Adrenal gland (tissue), 5 donors: ENCODE data around the gene ZNF618.

Experiments
- POLR2A ChIP-seq, 2 donors: fragments of 450-650 bp; IDR thresholded peaks; one replicate each; pipeline ENCODE4 v1.6.1; 2017; ENCODE audit warnings: antibody characterized with exemption in 2 of 2, mild to moderate bottlenecking in 2 of 2, moderate library complexity in 1 of 2
- TF ChIP-seq, protein P1 (sequence below), 6 experiments: fragments of 450-650 bp in 4 of 6; fragments of 200-600 bp in 2 of 6; sonication (generic) in 1 of 6; IDR thresholded peaks; 1 replicate in 5 of 6; 2 replicates in 1 of 6; pipeline versions ENCODE4 v1.5.1 to v1.8.0; 2016 to 2021; ENCODE audit warnings: antibody characterized with exemption in 6 of 6, mild to moderate bottlenecking in 2 of 6, moderate library complexity in 1 of 6
- donor health status: DM: no; HTN: no; CAD: no.

- TF ChIP-seq POLR2A (IDR thresholded peaks at IDR 0.05): no peak
- TF ChIP-seq, protein P1, sequence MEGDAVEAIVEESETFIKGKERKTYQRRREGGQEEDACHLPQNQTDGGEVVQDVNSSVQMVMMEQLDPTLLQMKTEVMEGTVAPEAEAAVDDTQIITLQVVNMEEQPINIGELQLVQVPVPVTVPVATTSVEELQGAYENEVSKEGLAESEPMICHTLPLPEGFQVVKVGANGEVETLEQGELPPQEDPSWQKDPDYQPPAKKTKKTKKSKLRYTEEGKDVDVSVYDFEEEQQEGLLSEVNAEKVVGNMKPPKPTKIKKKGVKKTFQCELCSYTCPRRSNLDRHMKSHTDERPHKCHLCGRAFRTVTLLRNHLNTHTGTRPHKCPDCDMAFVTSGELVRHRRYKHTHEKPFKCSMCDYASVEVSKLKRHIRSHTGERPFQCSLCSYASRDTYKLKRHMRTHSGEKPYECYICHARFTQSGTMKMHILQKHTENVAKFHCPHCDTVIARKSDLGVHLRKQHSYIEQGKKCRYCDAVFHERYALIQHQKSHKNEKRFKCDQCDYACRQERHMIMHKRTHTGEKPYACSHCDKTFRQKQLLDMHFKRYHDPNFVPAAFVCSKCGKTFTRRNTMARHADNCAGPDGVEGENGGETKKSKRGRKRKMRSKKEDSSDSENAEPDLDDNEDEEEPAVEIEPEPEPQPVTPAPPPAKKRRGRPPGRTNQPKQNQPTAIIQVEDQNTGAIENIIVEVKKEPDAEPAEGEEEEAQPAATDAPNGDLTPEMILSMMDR (IDR thresholded peaks at IDR 0.05): no peak
These were observed 116.9 kb downstream of the ZNF618 start for GRCh38 chr9:113992994-113993393.
